Parietal lobe (tissue), 1 donor: ENCODE measurements around the gene RAP1GDS1. TPM values are rescaled to one million over a fixed set of nuclear protein-coding genes. Genes with fewer than 3 reads are reported as not detected.

Experiments
- total RNA-seq: library from RNA; depleted of rRNA; stranded (reverse); fragments of >200 nt; gene quantifications from one replicate; pipeline ENCODE4 v1.2.3, GENCODE V29; 2014

The RAP1GDS1 gene, protein sequence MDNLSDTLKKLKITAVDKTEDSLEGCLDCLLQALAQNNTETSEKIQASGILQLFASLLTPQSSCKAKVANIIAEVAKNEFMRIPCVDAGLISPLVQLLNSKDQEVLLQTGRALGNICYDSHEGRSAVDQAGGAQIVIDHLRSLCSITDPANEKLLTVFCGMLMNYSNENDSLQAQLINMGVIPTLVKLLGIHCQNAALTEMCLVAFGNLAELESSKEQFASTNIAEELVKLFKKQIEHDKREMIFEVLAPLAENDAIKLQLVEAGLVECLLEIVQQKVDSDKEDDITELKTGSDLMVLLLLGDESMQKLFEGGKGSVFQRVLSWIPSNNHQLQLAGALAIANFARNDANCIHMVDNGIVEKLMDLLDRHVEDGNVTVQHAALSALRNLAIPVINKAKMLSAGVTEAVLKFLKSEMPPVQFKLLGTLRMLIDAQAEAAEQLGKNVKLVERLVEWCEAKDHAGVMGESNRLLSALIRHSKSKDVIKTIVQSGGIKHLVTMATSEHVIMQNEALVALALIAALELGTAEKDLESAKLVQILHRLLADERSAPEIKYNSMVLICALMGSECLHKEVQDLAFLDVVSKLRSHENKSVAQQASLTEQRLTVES
- total RNA-seq, result 180 TPM

DNA sequence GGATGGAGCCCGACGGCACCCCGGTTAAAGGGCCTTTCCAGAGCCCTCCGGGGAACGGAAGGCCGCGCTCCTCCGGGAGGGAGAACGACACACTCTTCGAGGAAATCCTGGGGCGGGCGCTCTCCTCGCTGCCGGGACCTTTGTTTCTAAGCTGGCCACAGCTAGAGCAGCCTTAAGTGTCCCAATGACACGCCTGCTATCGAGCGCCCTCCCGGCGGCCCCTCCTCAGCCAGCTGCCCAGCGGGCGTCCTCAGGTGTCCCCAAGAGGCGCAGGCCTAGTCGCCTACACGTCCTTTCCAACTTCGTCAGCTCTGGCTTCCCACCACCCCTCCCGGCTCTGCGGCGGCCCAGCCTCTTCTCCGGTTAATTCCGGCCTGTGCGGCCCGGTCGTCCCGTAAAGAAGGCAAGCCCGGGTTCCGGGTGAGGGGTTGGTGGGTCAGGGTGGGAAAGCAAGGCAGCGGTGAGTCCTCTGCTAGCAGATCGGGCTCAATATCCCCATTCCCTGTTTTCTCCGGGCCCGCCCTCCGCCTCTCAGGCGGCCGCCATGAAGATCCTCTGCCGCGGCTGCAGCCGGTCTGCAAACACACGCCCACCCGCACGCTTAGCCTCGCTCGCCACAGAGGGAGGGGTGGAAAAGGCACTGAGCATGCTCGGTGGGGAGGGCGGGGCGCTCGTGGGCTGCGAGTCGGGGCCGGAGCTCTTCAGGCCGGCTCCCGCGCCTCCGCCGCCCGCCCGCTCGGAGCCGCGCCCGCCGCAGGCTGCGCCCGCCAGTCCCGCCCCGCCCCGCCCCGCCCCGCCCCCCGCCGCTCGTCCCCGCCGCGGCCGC, at the start of gene RAP1GDS1:
RAP1GDS1 (plus strand) TSS at position 806 of the 826 bp plus-strand sequence. CDS start 182 bp downstream, outside the sequence.

Other genes starting within 250 kb of the RAP1GDS1 start
- 4.1 TPM for gene STPG2, start 117.9 kb upstream of the RAP1GDS1 start, total RNA-seq